ENCODE measurements around the gene METTL23.
A peak's percentile ranks its signal among the peaks of the same experiment; 100 is the strongest.

DNA sequence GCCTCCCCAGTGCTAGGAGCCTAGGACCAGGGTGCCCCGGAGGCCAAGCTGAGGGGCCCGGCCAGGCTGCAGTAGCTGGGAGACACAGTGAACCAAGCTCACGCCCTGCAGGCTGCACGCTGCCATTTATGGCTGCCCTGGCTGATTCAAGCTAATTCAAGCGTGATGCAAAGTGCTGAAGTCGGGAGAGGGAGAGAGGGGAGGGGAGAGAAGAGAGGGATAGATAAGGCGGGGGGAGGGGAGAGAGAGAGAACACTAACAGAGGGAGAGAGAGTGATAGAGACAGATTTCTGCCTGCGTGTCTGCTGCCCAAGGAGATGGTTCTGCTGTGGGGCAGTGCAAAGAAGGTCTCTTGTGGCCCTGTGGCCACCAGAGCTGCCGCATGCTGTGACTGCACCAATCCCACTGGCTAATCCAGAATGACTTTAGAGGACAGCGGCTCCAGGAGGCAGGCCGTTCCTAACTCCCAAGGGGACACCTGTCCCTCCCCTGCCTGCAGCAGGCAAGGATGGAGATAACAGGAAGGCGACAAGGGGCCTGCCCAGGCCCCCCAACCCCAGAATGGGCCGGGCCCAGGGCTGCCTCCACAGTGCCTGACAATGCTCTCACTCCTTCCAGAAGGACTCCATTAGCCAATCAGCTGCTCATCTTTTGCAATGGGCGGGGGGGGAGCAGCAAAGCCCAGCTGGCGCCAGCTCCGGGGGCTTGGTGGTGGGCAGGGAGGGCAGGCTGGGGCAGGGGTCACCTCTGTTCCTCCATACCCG is 28.8 kb upstream of the METTL23 start:
- TF ChIP-seq, protein P1, sequence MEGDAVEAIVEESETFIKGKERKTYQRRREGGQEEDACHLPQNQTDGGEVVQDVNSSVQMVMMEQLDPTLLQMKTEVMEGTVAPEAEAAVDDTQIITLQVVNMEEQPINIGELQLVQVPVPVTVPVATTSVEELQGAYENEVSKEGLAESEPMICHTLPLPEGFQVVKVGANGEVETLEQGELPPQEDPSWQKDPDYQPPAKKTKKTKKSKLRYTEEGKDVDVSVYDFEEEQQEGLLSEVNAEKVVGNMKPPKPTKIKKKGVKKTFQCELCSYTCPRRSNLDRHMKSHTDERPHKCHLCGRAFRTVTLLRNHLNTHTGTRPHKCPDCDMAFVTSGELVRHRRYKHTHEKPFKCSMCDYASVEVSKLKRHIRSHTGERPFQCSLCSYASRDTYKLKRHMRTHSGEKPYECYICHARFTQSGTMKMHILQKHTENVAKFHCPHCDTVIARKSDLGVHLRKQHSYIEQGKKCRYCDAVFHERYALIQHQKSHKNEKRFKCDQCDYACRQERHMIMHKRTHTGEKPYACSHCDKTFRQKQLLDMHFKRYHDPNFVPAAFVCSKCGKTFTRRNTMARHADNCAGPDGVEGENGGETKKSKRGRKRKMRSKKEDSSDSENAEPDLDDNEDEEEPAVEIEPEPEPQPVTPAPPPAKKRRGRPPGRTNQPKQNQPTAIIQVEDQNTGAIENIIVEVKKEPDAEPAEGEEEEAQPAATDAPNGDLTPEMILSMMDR (IDR thresholded peaks at IDR 0.05; ENCODE audit: poor library complexity, severe bottlenecking), result peak; percentile 37
- TF ChIP-seq EP300 (conservative IDR thresholded peaks at IDR 0.05; ENCODE audit: poor library complexity, severe bottlenecking) (peak; percentile 59), TAF1 (IDR thresholded peaks at IDR 0.05; ENCODE audit: low read depth) (peak; percentile 64), SMC3 (conservative IDR thresholded peaks at IDR 0.05; ENCODE audit: poor library complexity) (no peak), RAD21 (conservative IDR thresholded peaks at IDR 0.05) (peak; percentile 48), POLR2AphosphoS5 (IDR thresholded peaks at IDR 0.05) (peak; percentile 61), EZH2 (IDR thresholded peaks at IDR 0.05; ENCODE audit: borderline replicate concordance, insufficient read depth, low read length, poor library complexity, severe bottlenecking) (no peak), MXI1 (conservative IDR thresholded peaks at IDR 0.05; ENCODE audit: poor library complexity, severe bottlenecking) (peak; percentile 62)
- TF ChIP-seq, protein P2, sequence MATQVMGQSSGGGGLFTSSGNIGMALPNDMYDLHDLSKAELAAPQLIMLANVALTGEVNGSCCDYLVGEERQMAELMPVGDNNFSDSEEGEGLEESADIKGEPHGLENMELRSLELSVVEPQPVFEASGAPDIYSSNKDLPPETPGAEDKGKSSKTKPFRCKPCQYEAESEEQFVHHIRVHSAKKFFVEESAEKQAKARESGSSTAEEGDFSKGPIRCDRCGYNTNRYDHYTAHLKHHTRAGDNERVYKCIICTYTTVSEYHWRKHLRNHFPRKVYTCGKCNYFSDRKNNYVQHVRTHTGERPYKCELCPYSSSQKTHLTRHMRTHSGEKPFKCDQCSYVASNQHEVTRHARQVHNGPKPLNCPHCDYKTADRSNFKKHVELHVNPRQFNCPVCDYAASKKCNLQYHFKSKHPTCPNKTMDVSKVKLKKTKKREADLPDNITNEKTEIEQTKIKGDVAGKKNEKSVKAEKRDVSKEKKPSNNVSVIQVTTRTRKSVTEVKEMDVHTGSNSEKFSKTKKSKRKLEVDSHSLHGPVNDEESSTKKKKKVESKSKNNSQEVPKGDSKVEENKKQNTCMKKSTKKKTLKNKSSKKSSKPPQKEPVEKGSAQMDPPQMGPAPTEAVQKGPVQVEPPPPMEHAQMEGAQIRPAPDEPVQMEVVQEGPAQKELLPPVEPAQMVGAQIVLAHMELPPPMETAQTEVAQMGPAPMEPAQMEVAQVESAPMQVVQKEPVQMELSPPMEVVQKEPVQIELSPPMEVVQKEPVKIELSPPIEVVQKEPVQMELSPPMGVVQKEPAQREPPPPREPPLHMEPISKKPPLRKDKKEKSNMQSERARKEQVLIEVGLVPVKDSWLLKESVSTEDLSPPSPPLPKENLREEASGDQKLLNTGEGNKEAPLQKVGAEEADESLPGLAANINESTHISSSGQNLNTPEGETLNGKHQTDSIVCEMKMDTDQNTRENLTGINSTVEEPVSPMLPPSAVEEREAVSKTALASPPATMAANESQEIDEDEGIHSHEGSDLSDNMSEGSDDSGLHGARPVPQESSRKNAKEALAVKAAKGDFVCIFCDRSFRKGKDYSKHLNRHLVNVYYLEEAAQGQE (IDR thresholded peaks at IDR 0.05; ENCODE audit: borderline replicate concordance), result peak; percentile 54
